GM18909 (cell line): ENCODE measurements around the gene ARRB2.

ENCODE experiments used
- ATAC-seq: cut with Tn5 transposase; IDR thresholded peaks from one replicate; pipeline ENCODE4 v1.9.1; 2021; ENCODE audit warnings: mild to moderate bottlenecking; ENCODE audit not compliant: unreplicated experiment, poor library complexity

ARRB2 gene

GRCh38 chr17:4748686-4749085 is 38.3 kb downstream of the ARRB2 start:
- ATAC-seq, result no peak

- no peak for ATAC-seq
These were observed 40.2 kb downstream of the ARRB2 start for GRCh38 chr17:4750606-4751005.

- no peak for ATAC-seq
These were observed 41.5 kb downstream of the ARRB2 start for GRCh38 chr17:4751932-4752331.

DNA sequence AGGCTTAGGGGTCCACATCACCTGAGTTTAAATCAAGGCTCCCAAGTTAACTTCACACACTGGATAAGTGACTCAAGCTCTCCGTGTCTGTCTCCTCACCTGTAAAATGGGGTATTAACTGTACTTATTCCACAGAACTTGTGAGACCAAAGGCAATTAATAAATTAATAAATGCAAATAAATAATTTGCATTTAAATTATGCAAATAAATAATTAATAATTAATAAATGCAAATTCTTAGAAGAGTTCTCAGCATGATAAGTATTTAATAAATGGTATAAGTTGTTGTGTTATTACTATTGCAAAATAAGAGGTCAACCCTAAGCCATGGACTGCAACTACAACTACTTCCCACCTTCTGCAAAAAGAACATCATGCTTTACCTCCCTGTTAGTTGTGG is 43.0 kb downstream of the ARRB2 start:
- no peak for ATAC-seq

DNA sequence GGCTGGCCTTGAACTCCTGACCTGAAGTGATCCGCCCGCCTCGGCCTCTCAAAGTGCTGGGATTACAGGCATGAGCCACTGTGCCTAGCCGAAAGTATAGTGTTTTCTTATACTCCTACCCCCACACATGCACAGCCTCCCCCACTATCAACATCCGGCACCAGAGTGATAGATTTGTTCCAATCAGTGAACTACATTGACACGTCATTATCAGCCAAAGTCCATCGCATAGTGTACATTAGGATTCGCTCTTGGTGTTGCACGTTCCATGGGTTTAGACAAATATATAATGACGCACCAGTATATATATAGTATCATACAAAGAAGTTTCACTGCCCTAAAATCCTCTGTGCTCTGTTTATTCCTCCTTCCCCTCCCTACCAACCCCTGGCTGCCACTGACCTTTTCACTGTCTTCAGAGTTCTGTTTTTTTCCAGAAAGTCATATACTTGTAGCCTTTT is 49.4 kb downstream of the ARRB2 start:
- ATAC-seq, result no peak

- ATAC-seq, result no peak
These were observed 54.2 kb downstream of the ARRB2 start for GRCh38 chr17:4764595-4764994.

DNA sequence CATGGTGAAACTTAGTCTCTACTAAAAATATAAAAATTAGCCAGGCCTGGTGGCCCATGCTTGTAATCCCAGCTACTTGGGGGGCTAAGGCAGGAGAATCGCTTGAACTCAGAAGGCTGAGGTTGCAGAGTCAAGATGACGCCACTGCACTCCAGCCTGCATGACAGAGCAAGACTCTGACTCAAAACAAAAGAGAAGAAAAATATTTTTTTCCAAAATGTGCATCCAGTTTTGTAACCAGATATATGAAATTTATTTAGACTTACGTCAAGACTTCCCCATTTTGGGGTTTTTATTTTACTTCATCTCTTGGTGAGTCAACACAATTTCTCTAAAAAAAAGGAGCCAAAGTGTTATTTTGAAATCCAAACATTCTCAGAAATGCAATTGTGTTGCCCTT is 55.8 kb downstream of the ARRB2 start:
- no peak for ATAC-seq

DNA sequence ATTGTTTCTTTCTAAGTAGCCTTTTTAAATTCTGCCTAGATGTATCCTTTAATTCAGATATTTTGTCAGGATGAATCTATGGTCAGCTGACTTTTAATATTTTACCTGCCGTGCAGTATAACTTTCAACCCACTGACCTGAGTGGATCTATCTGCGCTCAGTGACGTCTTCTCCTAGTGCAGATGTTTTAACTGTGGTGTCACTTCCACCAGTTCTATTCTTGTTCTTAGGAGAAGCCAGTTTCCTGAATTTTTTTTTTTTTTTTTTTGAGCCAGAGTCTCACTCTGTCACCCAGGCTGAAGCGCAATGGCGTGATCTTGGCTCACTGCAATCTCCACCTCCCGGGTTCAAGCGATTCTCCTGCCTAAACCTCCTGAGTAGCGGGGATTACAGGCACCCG is 56.3 kb downstream of the ARRB2 start:
- ATAC-seq, result no peak

DNA sequence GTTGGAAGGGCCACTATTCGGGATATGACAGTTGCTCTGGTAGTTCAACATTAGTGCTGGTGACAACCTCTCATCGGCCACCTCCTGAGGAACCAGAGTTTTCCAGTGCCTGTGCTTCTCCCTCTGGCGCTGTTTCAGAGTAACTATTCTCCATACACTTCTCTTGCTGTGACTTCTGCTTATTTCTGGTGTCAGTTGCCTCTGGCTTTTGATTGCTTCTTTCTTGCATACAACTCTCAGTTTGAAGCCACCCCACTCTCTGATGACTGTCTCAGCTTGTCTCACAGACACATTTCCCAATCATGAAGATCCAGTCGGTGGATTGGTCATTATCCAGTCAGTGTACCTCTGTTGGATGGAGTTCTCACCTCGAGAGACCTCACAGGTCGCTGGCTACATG is 57.9 kb downstream of the ARRB2 start:
- no peak for ATAC-seq

GRCh38 chr17:4769628-4770027 is 59.2 kb downstream of the ARRB2 start:
- ATAC-seq, result no peak
